HG02870 (cell line): ENCODE measurements around the gene PARVG.
"Not testable (repeated sequence)": the region's sequence is repeated elsewhere in the genome, so short reads cannot be mapped to it uniquely, and the experiment has no call there.

Experiments
- ATAC-seq: cut with Tn5 transposase; IDR thresholded peaks from one replicate; pipeline ENCODE4 v1.9.1; 2021; ENCODE audit warnings: mild to moderate bottlenecking, moderate library complexity; ENCODE audit not compliant: unreplicated experiment

Gene PARVG

DNA sequence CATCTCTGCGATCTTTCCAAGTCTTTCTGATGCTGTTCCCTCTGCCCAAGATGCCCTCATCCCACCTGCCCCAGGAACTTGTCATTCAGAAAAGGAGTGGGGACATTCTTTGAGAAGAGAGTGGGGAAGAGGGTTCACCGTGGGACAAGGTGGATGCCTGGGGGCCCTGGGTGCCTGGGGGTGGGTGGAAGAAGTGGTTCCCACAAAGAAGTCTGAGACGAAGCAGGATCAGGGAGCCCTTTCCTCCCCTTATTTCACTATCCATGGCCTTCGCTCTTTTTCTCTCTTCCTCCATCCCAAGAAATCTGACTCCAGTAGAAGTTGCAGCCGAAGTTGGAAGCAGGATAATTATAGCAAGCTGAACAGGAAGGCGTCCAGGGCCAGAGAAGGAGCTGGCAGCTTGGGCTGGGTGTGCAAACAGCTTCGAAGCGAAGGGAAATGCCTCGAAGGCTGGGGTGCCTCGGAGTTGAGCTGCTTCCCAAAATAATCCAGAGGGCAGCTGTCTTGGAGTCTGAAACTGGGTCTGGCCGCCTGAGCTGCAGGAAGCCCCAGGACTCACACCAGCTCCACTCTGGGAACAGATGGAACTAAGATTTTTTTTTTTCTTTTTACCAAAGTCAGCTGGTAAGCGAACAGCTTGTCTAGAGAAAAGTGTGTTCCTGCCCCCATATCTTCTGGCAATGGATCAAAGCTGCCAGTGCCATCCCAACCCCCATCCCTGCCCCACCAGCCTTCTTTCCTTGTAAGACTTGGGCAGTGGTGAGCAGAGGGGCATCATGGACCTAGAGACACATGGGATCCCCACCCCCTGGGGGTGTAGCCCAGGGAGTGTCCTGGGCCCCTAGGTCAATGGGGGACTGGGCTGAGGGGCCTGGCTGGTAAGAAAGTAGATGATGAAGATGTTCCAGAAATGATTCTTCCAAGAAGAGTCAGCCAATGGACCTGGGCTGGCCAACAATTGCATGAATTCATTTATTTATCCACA, 31.5 kb downstream of the PARVG start:
- ATAC-seq, result no peak

DNA sequence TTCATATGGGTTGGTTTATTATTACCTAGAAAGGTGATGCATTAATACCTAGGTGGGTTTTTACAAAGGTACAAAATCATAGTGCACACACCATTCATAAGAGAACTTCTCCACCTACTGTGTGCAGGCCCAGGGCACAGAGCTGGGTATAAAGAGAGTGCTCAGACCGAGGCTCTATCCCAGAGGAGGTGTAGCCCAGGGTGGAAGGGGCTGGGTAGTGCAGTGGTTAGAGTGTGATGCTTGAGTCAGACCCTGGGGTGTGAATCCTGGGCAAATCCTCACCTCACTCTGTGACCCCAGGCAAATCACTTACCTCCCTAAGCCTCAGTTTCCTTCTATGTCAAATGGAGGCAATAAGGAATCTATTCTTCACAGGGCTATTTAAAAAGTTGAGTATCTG, 32.2 kb downstream of the PARVG start:
- ATAC-seq, result no peak

DNA sequence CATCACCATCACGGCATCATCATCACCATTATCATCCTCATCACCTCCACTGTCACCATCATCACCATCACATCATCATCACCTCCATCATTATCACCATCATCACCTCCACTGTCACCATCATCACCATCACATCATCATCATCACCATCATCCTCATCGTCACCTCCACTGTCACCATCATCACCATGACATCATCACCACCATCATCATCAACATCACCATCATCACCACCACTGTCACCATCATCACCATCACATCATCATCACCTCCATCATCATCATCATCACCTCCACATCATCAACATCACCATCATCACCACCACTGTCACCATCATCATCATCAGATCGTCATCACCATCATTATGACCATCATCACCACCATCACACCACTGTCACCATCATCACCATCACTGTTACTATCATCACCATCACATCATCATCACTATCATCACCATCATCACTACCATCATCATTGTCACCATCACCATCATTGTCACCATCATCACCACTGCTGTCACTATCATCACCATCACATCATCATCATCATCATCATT, 32.8 kb downstream of the PARVG start:
- ATAC-seq, result no peak

DNA sequence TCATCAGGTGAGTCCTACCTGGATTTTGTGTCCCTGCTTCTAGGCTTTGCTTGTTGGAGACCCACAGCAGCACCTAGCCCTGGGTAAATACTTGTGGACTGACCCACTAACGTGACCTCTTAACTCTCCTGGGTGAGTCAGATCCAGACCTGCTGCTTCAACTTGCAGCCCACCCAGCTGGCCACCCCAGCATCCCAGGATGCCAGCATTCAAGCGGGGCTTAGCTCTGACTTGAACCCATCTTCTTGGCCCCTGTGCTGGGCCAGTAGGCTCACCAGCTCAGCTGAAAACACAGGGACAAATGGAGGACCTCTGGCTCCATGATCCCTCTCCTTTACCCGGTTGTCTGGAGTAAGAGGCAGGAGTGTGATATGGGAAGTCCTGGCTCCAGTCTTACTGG, 33.5 kb downstream of the PARVG start:
- ATAC-seq, result no peak

- ATAC-seq, result no peak
Measured at GRCh38 chr22:44214764-44215163, 34.0 kb downstream of the PARVG start.

DNA sequence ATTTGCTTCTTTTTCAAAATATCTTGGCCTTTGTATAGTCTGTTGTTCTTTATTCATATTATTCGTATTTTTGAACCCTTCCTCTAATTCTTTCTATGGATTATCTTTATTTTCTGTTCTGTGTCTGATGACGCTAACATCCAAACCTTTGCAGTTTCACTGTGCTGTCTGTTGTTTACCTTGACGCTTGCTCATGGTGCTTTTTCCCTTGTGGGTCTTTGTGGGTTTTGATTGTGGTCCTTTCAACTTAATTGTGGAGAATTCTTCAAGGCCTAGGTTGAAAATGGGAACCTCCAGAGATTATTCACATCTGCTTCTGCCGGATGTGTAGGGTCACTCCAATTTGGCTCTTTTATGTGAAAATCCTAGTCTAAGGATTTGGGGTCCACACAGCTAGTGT, 34.6 kb downstream of the PARVG start:
- no peak for ATAC-seq

DNA sequence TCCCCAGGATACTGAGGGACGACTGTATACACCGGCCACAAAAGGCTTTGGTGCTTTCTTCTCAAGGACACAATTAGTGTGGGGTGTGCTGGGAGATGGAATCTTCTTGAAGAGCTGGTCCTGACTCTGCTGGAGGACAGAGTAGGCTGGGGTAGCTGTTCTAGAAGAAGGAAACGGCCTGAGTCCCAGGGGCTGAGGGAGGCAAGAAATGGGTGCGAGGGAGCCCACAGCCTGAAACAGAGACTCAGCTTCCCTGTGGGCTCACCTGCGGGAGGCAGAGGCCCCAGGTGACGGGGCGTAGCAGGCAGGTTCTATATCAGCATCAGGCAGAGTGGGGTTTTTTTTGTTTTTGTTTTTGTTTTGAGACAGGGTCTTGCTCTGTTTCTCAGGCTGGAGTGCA, 36.6 kb downstream of the PARVG start:
- ATAC-seq, result no peak

DNA sequence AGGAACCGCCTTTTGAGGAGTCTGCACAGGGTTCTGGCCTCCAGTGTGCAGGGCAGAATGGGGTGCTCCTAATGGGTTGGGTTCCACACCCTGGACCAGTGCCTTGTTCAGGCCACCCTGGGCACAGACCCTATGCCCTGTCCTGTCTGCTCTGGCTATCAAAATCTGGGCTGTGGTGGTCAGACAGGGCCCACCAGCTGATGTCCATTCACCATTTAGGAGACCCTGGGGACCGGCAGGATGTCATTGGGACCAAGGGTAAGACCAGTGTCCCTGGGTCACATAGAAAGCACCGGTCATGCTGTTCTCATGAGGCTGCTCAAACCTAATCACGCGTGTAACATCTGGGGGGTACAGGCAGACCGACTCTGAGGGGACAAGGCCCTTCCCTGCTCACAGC, 37.3 kb downstream of the PARVG start:
- no peak for ATAC-seq

- ATAC-seq, result no peak
Measured at GRCh38 chr22:44219101-44219870, 38.6 kb downstream of the PARVG start.

DNA sequence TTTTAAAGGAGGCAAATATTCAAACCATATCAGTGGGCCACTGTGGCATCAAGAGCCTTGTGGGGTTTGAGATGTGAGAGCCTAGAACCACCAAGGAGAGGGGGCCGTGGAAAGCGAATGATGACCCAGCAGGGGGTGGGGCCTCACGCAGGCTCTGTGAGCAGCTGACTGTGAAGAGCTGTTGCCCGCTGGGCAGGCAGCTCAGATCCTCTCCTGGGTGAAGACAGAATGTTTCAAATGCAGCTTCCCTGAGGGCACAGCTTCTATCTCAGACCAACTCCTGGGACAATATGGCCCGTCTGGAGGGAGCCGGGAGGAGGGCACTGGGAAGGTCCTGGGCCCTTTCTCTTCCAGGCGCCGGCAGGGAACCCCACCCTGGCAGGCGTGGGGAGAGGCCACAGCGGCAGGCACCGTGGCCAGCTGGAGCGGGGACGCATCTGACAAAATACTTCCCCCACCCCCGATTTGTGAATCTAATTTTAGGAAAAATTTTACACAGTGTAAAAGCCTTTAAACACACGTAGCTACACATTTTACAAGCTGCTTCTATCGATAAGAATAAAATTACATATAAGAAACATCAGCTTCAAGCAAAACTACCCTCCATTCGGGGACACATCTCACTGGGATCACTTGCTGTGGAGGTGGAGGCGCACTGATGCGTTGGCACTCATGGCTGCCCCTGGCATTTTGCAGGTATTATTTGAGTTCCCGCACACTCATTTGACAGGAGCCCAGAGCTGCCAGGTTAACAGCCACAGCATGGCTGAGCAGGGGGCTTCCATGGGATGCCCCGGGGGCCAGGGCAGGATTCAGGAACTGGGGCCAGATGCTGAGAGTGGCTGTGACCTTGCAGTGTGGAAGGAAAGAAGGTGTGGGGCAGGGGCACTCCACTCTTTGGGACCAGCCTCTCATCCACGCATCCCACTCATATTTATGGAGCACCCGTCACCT, 40.3 kb downstream of the PARVG start:
- ATAC-seq, result no peak

- ATAC-seq, result no peak
Measured at GRCh38 chr22:44221710-44222475, 41.2 kb downstream of the PARVG start.

GRCh38 chr22:44224166-44224565, 43.4 kb downstream of the PARVG start:
- no peak for ATAC-seq

DNA sequence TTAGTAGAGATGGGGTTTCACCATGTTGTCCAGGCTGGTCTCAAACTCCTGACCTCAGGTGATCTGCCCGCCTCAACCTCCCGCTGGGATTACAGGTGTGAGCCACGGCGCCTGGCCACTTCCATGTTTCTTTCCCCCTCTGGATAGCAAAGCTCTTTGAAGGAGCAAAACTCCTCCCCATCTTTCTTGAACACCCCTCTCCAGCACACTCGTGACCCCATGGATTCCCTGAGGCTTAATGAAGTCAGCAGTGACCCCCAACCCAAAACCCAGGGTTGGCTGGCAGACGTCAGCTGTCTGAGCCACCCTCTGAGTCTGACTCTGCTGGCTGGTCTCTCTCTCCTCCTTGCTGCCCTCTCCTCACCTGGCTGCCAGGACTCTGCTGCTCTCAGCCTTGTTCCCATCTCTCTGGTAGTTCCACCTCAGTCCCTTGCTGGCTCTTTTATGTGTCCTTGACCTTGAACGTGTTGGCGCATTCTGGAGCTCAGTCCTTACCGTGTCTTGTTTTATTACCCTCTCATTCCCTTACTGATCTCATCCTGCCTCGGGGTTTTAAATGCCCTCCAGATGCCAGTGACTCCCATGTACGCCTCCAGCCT, 44.5 kb downstream of the PARVG start:
- ATAC-seq, result no peak

DNA sequence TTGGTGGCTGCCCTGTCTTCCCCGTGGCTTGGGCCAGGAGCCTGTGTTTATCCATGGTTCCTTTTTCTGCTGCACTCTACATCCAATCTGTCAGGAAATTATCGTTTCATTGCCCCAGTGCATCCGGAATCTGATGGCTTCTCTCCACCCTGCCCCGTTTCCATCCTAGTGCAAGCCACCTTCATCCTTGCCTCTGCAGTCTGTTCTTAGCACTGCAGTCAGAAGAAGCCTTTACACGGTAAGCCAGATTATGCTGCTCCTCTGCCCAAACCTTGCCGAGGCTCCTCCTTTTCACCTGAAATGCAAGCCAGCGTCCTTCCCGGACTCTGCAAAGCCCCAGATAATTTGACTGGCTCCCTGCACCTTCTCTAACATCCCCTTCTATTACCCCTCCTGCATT, 45.1 kb downstream of the PARVG start:
- no peak for ATAC-seq

GRCh38 chr22:44229331-44229730, 48.6 kb downstream of the PARVG start:
- no peak for ATAC-seq

DNA sequence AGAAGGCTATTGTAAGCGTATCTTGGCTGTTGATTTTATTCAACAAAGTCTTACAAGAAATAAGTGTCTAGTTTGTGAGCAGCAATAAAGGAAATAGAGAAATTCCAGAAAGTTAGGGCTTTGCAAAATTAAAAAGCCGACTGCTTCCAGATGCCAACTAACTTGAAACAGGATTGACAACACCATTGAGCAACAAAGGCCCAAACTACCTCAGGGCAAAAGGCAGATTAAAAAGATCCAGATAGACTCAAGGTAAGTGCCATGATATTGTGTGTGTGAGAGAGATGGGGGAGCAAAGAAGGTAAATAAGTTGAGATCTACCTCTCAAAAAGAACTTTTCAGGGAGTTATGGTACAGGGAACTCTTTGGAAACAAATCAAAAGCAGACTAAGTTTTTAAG, 49.1 kb downstream of the PARVG start:
- no peak for ATAC-seq

GRCh38 chr22:44231233-44231632, 50.5 kb downstream of the PARVG start:
- no peak for ATAC-seq

DNA sequence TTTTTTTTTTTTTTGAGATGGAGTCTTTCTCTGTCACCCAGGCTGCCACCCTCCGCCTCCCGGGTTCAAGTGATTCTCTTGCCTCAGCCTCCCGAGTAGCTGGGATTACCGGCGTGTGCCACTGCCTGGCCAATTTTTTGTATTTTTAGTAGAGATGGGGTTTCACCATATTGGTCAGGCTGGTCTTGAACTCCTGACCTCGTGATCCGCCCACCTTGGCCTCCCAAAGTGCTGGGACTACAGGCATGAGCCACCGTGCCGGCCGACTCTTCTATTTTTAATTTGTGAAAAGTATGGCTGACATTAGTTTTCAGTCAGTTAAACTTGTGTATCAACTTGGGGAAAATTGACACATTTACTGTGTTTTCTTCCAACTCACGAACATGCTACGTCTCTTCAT, 53.6 kb downstream of the PARVG start:
- ATAC-seq, result not testable (repeated sequence)

DNA sequence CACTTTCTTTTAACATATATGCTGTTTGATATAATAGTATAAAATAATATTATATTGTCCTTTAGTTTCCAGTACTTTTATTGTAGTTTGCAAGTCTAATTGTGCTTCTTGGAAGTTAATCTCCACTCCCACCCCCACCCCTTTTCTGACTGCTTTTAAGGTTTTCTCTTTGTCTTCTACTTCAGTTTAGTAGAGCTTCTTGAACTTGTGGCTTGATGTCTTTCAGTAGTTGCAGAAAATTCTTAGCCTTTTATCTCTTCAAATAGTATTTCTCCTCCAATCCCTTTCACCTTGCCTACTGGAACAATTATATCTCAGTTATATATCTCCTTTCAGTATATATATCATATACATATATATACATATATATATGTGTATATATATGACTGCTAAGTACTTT, 56.6 kb downstream of the PARVG start:
- no peak for ATAC-seq
